CD14-positive monocyte (primary cell): Measurements from ENCODE around the gene ATG7. TPM values are rescaled to one million over a fixed set of nuclear protein-coding genes. Genes with fewer than 3 reads are reported as not detected.

Source experiments
- DNase-seq, 3 donors: peaks; one replicate each; pipeline ENCODE4 v3.0.0-alpha.2; 2011 to 2022
- H2AFZ ChIP-seq: 2 replicates; pipeline ENCODE4 v1.6.0; 2012; ENCODE audit warnings: mild to moderate bottlenecking, low read depth, low read length, inconsistent platforms; ENCODE audit not compliant: insufficient read depth, poor library complexity, severe bottlenecking
- H3K27ac ChIP-seq, 2 donors: 1 replicate in 1 of 2; 2 replicates in 1 of 2; pipeline ENCODE4 v1.5.1; 2012 to 2013; ENCODE audit warnings: low read length in 2 of 2, control low read depth in 1 of 2, inconsistent platforms in 1 of 2, low read depth in 1 of 2, mild to moderate bottlenecking in 1 of 2
- H3K27me3 ChIP-seq, 2 donors: one replicate each; pipeline versions ENCODE4 v1.6.0 to v1.6.1; 2011 to 2013; ENCODE audit warnings: low read length in 2 of 2; ENCODE audit not compliant: control insufficient read depth in 2 of 2, insufficient read depth in 2 of 2
- H3K36me3 ChIP-seq, 2 donors: replicated peaks in 1 of 2; 1 replicate in 1 of 2; 2 replicates in 1 of 2; pipeline versions ENCODE4 v1.5.1 to v1.6.1; 2012 to 2013; ENCODE audit warnings: low read length in 2 of 2, control low read depth in 1 of 2, inconsistent platforms in 1 of 2, mild to moderate bottlenecking in 1 of 2; ENCODE audit not compliant: insufficient read depth in 2 of 2, control insufficient read depth in 1 of 2
- H3K4me1 ChIP-seq, 2 donors: 1 replicate in 1 of 2; 2 replicates in 1 of 2; pipeline versions ENCODE4 v1.5.1 to v1.6.1; 2012 to 2013; ENCODE audit warnings: low read length in 2 of 2, control low read depth in 1 of 2, inconsistent platforms in 1 of 2, mild to moderate bottlenecking in 1 of 2, moderate library complexity in 1 of 2; ENCODE audit not compliant: insufficient read depth in 2 of 2, control insufficient read depth in 1 of 2
- H3K4me2 ChIP-seq: replicated peaks from 2 replicates; pipeline ENCODE3; 2012; ENCODE audit warnings: low read length, moderate library complexity, mild to moderate bottlenecking; ENCODE audit not compliant: poor library complexity, severe bottlenecking; ENCODE audit errors: extremely low read depth
- H3K4me3 ChIP-seq, 3 experiments: fragments of 200-600 bp in 1 of 3; sonication (generic) in 1 of 3; replicated peaks in 1 of 3; 1 replicate in 2 of 3; 2 replicates in 1 of 3; pipeline ENCODE4 v1.5.1; 2011 to 2013; ENCODE audit warnings: low read length in 3 of 3, mild to moderate bottlenecking in 3 of 3, control low read depth in 2 of 3, low read depth in 2 of 3, inconsistent platforms in 1 of 3, moderate library complexity in 1 of 3
- H3K79me2 ChIP-seq: 2 replicates; pipeline ENCODE4 v1.6.0; 2012; ENCODE audit warnings: mild to moderate bottlenecking, control low read depth, inconsistent platforms, low read length, moderate library complexity; ENCODE audit not compliant: insufficient read depth
- H3K9ac ChIP-seq: 2 replicates; pipeline ENCODE4 v1.6.0; 2017; ENCODE audit warnings: low read length, mild to moderate bottlenecking; ENCODE audit not compliant: insufficient read depth, poor library complexity, severe bottlenecking
- H3K9me3 ChIP-seq, 2 donors: replicated peaks in 1 of 2; 1 replicate in 1 of 2; 2 replicates in 1 of 2; pipeline versions ENCODE4 v1.5.1 to v1.6.1; 2012 to 2013; ENCODE audit warnings: low read length in 2 of 2, control low read depth in 1 of 2; ENCODE audit not compliant: control insufficient read depth in 1 of 2, insufficient read depth in 1 of 2
- H4K20me1 ChIP-seq: 2 replicates; pipeline ENCODE4 v1.6.0; 2012; ENCODE audit warnings: mild to moderate bottlenecking, low read length, control low read depth, moderate library complexity; ENCODE audit not compliant: insufficient read depth
- H3K27ac Mint-ChIP-seq, 7 donors: one replicate each; pipeline ENCODE4 v1.8.0; 2020; ENCODE audit warnings: mild to moderate bottlenecking in 7 of 7, mixed read lengths in 7 of 7, moderate library complexity in 6 of 7, inconsistent platforms in 2 of 7
- H3K27me3 Mint-ChIP-seq, 3 donors: one replicate each; pipeline ENCODE4 v1.8.0; 2021 to 2022; ENCODE audit warnings: low read depth in 3 of 3, mild to moderate bottlenecking in 3 of 3, mixed read lengths in 3 of 3, moderate library complexity in 3 of 3, inconsistent platforms in 1 of 3
- H3K36me3 Mint-ChIP-seq, 2 donors: one replicate each; pipeline ENCODE4 v1.8.0; 2020; ENCODE audit warnings: mixed read lengths in 2 of 2, inconsistent platforms in 1 of 2, mild to moderate bottlenecking in 1 of 2
- H3K4me1 Mint-ChIP-seq: one replicate; pipeline ENCODE4 v1.8.0; 2020; ENCODE audit warnings: mild to moderate bottlenecking, mixed read lengths
- H3K4me3 Mint-ChIP-seq, 2 donors: one replicate each; pipeline ENCODE4 v1.8.0; 2020; ENCODE audit warnings: mild to moderate bottlenecking in 2 of 2, mixed read lengths in 2 of 2, moderate library complexity in 1 of 2
- H3K9me3 Mint-ChIP-seq, 7 donors: one replicate each; pipeline ENCODE4 v1.8.0; 2020 to 2022; ENCODE audit warnings: mixed read lengths in 7 of 7, mild to moderate bottlenecking in 6 of 7, moderate library complexity in 6 of 7, inconsistent platforms in 2 of 7
- CTCF ChIP-seq: fragments of 200-600 bp; IDR thresholded peaks from one replicate; pipeline ENCODE4 v1.8.0; 2022; ENCODE audit warnings: antibody characterized with exemption, mild to moderate bottlenecking
- WGBS: methylation state at CpG from one replicate; pipeline ENCODE4 v1.1.5; 2013; ENCODE audit warnings: missing lambda C conversion rate; ENCODE audit not compliant: insufficient coverage; 5-methylcytosine and 5-hydroxymethylcytosine counted together
- intact Hi-C, 2 donors: fragments of 100-400 bp; cut with micrococcal nuclease; formaldehyde crosslinking; loops; one replicate each; pipeline versions ENCODE4 v1.15.0 to v1.15.1; 2023
- polyA plus RNA-seq, 3 donors: library from polyadenylated mRNA; depleted of rRNA in 1 of 3; unstranded in 2 of 3; stranded (reverse) in 1 of 3; fragments of 300-500 nt in 2 of 3; fragments of >200 nt in 1 of 3; fragmentation: Illumina TruSeq in 2 of 3; gene quantifications; 1 replicate in 2 of 3; 2 replicates in 1 of 3; pipeline ENCODE4 v1.2.3, GENCODE V29; 2012 to 2021

Gene ATG7
- polyA plus RNA-seq, 3 donors = 57.4 to 101 (median 89.7) TPM

- Mint-ChIP-seq H3K9me3 (no peaks in the 10 kb centered on the region), H3K4me3 (no peak overlapping the region)
Observed at GRCh38 chr3:11430207-11430606, 158.0 kb downstream of the ATG7 start.

GRCh38 chr3:11430624-11431023 is 158.4 kb downstream of the ATG7 start:
- intact Hi-C loops = no loop called here
- H3K79me2 ChIP-seq = peaks cover 12% of the 10 kb centered on the region
- H3K27me3 ChIP-seq = no peaks in the 10 kb centered on the region
- no peaks in the 10 kb centered on the region for H3K9me3 ChIP-seq
- TF ChIP-seq CTCF = no peak
- Mint-ChIP-seq H3K4me1 (peaks cover 3% of the 10 kb centered on the region), H3K36me3 (peaks cover 51 to 61% of the 10 kb centered on the region in 2 donors), H3K27me3 (peaks cover 0 to 1% (median 0%) of the 10 kb centered on the region in 3 donors), H3K9me3 (no peaks in the 10 kb centered on the region), H3K27ac (no peak overlapping the region), H3K4me3 (no peak overlapping the region)
- no peak overlapping the region for H3K27ac ChIP-seq
- peaks cover 45 to 81% of the 10 kb centered on the region in 2 donors for H3K36me3 ChIP-seq
- no peak overlapping the region for H3K9ac ChIP-seq
- H3K4me1 ChIP-seq = no peaks in the 10 kb centered on the region
- 100% methylated on average over 2 of the region's 2 CpGs for WGBS
- peaks cover 97% of the 10 kb centered on the region for H4K20me1 ChIP-seq
- no peak overlapping the region for H3K4me3 ChIP-seq
- no peak overlapping the region for H2AFZ ChIP-seq
- no peak for DNase-seq
- no peak overlapping the region for H3K4me2 ChIP-seq

More at GRCh38 chr3:11430207-11430606, 158.0 kb downstream of the ATG7 start:
- no peak overlapping the region for H3K27ac ChIP-seq
- H3K27me3 ChIP-seq = no peaks in the 10 kb centered on the region
- H3K9me3 ChIP-seq = no peaks in the 10 kb centered on the region
- Mint-ChIP-seq H3K36me3 (peaks cover 54 to 63% of the 10 kb centered on the region in 2 donors), H3K27me3 (peaks cover 0 to 1% (median 0%) of the 10 kb centered on the region in 3 donors), H3K4me1 (peaks cover under 1% of the 10 kb centered on the region), H3K27ac (no peak overlapping the region)
- intact Hi-C loops = no loop called here
- no peak overlapping the region for H3K9ac ChIP-seq
- H3K4me3 ChIP-seq = no peak overlapping the region
- peaks cover 97% of the 10 kb centered on the region for H4K20me1 ChIP-seq
- no peak for DNase-seq
- WGBS = no CpG with 5 or more reads among the region's 6 CpGs
- H3K79me2 ChIP-seq = peaks cover 12% of the 10 kb centered on the region
- H3K36me3 ChIP-seq = peaks cover 43 to 81% of the 10 kb centered on the region in 2 donors
- no peak for TF ChIP-seq CTCF
- no peaks in the 10 kb centered on the region for H3K4me1 ChIP-seq
- no peak overlapping the region for H3K4me2 ChIP-seq
- no peak overlapping the region for H2AFZ ChIP-seq
